GM12892 (cell line): ENCODE measurements around the gene DENND5A.

Experiments
- POLR2A ChIP-seq: IDR thresholded peaks from 2 replicates; pipeline ENCODE4 v1.6.1; 2011; ENCODE audit warnings: low read depth, low read length, control low read depth
- POLR2AphosphoS5 ChIP-seq: IDR thresholded peaks from 2 replicates; pipeline ENCODE4 v1.6.1; 2011; ENCODE audit warnings: low read depth, low read length, control low read depth

DNA sequence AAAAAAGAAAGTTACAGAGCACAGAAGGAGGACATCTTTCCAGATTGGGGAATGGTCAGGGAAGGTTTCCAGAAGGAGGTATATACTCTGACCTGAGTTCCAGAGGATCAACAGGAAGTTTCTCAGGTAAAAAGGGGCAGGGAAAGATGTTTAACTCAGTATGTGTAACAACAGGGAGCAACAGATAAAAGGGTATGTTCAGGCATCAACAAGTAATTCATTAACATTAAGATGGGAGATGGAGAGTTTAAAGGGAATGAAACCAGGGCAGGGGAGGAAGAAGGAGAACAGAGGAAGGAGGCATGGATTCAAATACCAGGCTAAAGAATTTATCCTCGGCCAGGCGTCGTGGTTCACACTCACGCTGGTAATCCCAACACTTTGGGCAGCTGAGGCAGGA is 2.5 kb upstream of the DENND5A start:
- TF ChIP-seq POLR2A: no peak
- TF ChIP-seq POLR2AphosphoS5: no peak
